Measurements from ENCODE around the gene BRME1.

BRME1 gene

DNA sequence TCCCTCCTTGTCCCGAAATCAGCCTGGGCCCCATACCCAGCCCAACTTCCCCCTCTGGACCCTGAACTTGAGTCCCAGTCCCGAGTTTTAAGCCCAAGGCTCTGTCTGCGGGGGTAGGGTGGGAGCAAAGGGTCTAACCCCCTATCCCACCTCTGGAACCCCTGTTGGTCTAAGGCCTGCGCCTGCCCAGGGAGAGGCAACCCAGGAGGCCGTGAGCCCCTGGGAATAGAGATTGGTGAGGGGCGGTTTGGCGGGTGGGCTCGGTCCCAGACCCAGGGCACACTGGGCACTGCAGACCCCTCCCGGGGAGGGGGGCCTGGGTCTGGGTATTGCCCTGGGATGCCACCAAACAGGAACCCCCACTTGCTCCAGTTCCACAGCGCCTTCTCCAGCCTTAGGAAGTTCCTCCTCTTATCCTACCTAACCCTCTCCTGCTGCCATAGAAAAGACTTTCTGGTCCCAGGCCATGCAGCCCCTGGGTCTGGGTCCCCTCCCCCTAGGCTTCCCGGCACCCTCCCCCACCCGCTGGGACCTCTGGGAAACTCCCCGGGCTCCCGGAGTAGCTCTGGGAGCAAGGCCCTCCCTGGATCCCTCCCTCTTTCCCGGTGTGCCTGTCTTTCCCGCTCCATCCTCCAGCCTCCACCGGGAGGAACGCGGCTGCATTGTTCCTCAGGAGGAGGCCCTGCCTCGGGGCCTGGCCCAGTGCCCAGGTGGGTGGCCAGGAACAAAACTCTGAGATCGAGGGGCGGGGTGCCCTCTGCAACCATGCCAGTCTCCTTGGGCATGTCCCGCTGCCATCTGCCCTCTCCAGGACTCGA lies 62.6 kb downstream of the BRME1 start:
- peak; percentile 64 for DNase-seq

DNA sequence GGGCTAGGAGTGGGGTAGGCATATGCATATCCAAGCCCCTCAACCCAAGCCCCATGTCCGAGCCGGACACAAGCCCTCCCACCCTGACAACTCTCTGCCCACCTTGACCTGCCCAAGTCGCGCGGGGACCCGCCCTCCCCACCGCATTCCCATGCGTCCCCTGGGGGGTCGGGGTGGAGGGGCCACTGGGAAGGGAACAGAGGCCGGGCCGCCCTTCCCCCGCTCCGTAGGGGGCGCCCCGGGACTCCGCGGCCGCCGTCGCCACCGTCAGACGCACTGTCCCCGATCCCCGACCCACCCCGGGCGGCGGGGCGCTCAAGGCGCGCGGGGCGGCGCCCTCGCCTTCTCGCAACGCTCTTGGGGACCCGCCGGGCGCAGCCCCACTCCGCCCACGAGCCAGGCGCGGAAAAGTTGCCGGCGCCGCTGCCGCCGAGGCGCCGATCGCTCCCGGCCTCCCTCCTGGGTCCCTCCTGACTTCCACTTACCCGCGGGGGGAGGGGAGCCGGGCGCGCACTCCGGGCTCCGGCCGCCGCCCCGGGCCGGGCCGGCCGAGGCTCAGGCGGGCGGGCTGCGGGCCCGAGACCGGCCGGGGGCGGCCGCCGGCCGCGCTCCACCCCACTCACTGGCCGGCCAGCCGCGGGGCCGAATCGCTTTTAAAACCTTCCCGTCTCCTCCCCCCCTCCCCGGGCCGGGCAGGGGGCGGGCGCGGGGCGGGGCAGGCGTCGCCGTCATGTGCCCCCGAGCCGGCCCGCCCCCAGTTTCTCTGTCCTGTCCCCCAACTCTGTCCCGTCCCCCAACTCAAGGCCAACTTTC lies 63.4 kb downstream of the BRME1 start:
- peak; percentile 70 for DNase-seq

DNA sequence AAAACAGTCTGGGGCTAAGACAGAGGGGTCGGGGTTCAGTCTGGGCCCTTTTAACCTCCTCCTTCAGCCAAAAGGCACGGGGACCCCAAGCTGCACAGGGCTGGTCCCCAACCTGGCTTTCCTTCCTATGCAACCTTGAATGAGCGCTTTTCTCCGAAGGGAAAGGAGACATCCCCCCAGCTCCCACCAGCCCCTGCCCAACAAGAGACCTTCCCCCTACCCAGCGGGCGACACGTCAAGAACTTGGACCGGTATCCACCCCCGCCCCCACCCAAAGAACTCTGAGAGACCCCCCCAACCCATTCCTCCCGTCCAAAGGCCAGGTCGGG lies 64.0 kb downstream of the BRME1 start:
- DNase-seq, result no peak

DNA sequence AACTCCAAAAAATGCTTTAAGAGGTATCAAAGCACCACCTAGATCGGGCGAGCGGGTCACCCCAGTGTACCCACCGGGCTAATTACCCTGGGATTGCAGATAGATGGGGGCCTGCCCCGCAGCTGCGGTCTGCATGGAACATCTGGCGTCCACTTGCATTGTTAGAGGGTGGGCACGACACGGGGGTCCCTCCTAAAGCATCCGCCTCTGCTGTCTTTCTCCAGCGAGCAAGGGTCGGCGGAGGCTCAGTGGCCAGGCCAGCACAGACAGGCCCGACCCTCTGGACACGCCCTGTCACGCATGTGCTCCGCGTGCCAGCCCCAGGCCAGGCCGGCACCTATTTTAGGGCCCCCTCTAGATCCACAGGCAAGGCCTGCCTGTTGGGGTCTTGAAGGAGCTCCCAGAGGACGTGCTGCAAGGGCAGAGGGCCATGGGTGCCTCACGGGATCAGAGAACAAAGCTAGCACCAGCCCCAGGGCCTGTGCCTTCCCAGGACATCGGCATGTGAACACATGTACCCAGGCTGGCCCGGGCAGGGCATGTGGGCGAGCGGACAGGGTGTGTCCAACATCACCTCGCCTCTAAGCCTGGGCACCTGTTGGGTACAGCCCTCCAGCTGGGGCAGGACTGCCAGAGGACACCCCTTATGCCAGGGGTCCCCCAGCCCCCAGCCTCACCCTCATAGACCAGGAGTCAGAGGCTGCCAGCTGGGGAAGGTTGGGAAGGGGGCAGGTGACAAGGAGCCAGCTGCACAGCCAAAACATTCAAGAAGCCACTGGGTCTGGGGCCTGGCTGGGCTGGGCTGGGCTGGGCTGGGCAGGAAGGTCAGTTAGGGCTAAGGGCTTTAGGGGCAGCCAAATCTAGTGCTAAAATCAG lies 64.6 kb downstream of the BRME1 start:
- DNase-seq, result no peak

DNA sequence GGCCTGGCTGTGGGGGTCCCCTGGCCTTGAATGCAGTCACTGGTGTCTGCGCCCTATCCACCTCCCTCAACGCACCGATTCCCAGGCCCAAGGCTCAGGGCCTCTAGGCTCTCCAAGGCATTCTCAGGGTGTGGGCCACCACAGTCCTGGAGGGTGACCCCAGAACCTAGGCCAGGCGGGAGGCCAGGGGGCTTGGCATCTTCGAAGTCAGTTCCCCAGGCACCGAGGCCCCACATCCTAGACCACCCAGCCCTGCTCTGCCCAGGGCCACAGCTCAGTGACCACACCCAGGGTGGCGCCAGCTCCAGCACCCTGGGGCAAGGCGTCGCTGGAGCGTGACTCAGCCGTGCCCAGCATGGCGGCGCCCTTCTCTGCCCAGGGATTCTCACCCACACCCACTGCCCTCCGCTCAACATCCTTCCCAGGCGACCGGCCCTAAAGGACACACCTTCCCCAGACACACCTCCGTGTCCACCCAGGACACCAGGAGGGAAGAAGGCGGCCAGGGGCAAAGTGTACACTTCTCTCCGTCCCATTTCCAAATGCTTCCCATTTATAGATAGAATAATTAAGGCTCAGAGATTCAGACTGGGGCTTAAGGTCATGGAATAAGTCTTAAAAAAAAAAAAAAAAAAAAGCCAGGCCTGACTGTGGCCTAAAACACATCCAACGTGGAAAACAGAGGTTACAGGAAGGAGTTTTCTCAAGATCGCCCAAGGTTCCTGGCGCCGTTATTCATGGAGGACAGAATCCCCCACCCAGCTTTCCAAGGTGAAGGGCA lies 65.4 kb downstream of the BRME1 start:
- no peak for DNase-seq

DNA sequence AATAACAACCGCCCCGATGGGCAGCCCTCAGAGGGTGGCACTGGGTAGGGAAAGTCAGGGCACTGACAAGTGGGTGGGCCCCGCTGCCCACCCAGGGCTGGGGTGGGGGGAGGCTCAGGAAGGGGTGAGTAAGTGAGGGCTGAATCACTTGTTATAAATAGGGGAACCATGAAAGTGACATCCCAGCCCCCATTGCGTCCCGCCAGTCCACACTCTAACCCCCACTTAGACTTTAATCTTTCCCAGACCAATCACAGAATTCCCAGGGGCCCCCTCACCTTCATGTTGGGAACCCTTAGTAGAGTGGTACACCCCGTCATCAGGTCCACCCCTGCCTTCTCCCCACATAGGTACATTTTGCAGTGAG lies 66.0 kb downstream of the BRME1 start:
- DNase-seq, result no peak

DNA sequence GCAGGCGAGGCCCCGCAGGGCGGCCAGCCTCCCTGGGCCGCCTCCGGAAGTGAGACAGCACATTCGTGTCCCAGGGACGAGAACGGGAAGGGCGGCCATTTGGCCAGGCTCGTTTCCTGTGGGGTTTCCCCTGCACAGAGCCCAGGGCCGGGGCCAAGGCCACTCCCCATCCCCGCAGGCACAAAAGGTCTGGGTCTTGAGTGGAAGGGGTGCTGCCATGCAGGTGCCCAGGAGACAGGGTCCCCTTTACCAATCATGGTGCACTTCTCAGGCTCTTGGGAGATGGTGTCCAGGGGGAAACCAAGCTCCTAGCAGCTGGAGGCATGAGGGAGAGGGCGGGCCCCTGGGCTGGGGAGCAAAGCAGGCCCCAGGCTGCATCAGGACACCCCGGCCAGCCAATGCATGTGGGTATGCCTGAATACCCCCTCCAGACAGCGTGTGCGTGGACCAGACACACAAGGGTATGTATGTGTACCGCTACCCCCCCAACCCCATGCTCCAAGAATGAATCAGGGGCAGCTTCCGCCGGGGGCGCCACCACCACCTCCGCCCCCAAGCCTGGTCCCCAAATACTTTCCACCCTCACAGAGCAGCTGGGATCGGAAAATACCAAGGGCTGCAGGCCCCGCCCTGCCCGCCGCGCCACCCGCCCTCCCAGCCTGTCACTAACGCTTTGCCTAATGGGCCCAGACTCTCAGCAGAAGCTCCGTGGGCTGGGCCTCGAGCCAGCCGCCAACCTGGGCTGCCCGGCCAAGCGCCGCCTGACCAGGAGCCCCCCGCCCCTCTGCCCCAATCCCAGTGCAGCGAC lies 66.6 kb downstream of the BRME1 start:
- peak; percentile 52 for DNase-seq

DNA sequence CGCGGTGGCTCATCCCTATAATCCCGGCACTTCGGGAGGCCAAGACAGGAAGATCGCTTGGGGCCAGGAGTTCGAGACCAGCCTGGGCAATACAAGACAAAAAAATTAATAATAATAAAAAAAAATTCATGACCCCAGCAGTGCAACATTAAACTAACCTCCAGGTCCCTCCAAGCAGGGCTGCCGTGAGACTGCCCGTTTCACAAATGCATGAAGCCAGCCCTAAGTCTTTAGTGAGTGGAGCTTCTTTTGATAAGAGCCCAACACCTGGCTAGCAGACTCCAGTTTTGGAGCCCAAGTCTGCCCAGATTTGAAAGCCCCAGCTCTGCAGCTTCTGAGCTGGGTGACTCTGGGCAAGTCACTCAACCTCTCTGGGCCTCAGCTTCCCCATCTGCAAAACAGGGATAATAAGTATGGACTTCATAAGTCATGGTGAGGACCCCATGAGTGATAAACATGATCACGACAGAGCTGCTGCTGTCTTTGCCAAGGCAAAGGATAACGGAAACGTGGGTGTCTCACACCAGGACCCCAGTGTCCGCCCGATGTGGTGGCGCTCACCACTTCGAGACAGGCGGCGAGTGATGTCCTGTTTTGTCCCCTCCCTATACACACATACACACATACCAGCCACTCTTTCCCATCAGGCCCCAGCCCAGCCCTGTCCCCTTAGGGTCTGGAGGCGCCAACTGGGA lies 67.3 kb downstream of the BRME1 start:
- DNase-seq, result no peak

DNA sequence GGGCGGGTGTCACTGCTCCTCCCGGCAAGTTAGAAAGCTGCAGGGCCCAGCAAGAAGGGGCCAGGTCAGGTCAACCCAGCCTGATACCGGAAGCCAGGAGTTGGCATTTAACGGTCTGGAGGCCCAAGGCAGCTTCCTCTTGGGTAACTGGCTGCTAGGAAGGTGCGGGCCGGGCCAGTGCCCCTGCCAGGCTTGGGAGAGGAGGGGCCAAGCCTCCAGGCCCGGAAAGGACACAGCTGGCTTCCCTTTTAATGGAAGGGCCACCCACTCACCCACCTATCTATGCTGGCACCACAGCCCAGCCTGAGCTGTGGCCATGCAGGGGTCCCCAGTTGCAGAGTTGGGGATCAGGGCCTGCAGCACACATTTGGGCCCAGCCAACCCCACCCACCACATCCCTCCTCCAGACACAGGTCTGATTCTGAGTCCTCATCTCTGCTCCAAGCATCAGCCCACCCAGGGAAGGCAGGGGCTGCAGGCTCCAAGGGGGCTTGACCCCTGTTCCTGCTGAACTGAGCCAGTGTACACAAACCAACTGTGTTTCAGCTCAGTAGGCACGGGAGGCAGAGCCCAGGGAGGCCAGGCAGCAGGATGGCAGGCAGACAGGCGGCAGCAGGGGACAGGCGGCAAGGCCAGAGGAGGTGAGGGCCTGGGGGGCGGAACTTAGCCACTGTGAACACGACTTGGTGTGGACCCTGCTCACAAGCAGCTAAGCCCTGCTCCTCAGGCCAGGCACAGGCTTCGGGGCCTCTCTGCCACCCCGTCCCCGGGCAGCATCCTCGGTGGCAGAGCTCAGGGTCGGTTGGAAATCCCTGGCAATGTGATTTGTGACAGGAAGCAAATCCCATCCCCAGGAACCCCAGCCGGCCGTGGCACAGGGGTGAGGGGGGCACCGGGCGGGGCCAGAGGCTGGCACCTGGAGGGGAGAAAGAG lies 69.9 kb downstream of the BRME1 start:
- no peak for DNase-seq

DNA sequence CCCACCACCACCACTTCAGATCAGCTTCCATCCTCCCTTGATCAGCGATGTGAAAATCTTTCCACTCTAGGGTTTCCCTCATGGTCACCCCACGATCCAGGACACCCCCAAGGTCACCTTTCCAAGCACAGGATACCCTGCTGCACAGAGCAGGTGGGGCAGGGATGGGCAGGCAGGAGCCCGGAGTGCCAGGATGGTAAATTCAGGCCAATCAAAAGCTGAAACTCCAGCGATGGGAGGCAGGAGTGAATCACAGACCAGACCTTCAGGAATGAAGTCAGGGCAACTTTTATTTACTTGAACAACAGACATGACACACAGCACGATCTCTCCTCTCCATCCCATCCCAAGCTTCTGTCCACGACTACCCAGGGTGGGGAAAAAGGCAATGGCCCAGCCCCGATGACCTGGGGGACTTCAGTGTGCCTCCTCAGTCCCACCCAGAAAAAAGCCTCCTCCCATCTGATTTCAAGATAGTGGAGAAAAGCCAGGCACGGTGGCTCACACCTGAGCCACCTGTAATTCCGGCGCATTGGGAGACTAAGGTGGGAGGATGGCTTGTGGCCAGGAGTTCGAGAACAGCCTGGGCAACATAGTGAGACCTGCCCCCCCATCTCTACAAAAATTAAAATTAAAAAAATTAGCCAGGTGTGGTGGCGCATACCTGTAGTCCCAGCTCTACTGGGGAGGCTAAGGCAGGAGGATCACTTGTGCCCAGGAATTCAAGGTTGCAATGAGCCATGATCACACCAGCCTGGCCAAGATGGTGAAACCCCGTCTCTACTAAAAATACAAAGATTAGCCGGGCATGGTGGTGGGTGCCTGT lies 71.5 kb downstream of the BRME1 start:
- no peak for DNase-seq

DNA sequence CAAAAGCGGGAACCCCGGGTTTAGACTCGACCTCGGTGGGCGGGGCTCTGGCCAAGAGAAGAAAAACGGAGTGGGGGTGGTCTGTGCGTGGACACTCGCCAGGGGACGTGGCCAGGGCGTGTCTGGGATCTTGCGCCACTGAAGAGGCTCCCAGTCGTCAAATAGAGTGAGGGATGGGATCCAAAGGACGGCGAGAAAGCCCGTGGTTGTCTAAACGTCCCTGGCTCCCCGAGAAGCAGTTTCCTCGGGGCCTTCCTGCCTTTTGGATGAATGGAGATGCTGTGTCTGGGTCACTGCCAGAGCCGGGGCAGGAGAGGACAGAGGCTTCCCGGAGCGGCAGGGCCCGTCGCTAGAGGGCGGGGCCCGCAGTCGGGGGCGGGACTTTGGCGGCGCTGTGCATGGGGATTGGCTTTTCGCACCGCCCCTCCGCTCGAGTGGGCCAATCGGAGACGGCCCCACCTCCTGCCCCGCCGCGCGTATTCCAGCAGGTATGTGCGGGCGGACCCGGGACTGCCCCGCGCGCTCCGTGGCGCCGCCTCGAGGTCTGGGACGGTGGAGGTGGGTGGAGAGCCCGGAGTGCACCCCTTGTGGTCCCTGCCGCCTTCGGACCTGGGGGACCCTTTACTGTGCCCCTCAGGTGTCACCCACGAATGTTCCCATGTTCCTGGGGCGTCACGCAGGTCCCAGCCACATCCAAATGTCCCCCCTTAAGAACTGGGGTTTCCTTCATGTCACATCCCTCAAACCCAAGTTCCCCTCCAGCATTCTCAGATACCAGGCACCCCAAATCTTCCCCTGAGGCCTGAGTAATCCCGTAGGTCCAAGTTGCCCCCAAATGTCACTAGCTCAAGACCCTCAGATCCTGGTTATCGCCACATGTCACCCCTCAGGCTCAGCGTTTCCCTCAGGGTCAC lies 72.3 kb downstream of the BRME1 start:
- DNase-seq, result peak; percentile 96
